ENCODE results near the gene ACKR3.
A peak's percentile ranks its signal among the peaks of the same experiment; 100 is the strongest.

ACKR3 gene

GRCh38 chr2:236614551-236614950, 44.9 kb downstream of the ACKR3 start:
- DNase-seq: no peak

GRCh38 chr2:236616031-236616430, 46.4 kb downstream of the ACKR3 start:
- DNase-seq: no peak

GRCh38 chr2:236616624-236617023, 47.0 kb downstream of the ACKR3 start:
- no peak for DNase-seq

- no peak for DNase-seq
Observed at GRCh38 chr2:236617221-236617737, 47.7 kb downstream of the ACKR3 start.

GRCh38 chr2:236617796-236618195, 48.2 kb downstream of the ACKR3 start:
- DNase-seq: no peak

- DNase-seq: no peak
Observed at GRCh38 chr2:236618370-236618769, 48.7 kb downstream of the ACKR3 start.

- no peak for DNase-seq
Observed at GRCh38 chr2:236619910-236620612, 50.4 kb downstream of the ACKR3 start.

- no peak for DNase-seq
Observed at GRCh38 chr2:236621786-236622185, 52.2 kb downstream of the ACKR3 start.

- no peak for DNase-seq
Observed at GRCh38 chr2:236622201-236622600, 52.6 kb downstream of the ACKR3 start.

- DNase-seq: no peak
Observed at GRCh38 chr2:236622660-236623059, 53.0 kb downstream of the ACKR3 start.

- no peak for DNase-seq
Observed at GRCh38 chr2:236623816-236624215, 54.2 kb downstream of the ACKR3 start.

- DNase-seq: no peak
Observed at GRCh38 chr2:236625156-236625690, 55.6 kb downstream of the ACKR3 start.

GRCh38 chr2:236626391-236627150, 56.9 kb downstream of the ACKR3 start:
- DNase-seq: peak in 1 of 2 donors; percentile 14

- no peak for DNase-seq
Observed at GRCh38 chr2:236627193-236627592, 57.6 kb downstream of the ACKR3 start.

- no peak for DNase-seq
Observed at GRCh38 chr2:236627841-236628240, 58.2 kb downstream of the ACKR3 start.

GRCh38 chr2:236628256-236628901, 58.8 kb downstream of the ACKR3 start:
- DNase-seq: no peak

GRCh38 chr2:236628981-236629605, 59.5 kb downstream of the ACKR3 start:
- DNase-seq: no peak

- no peak for DNase-seq
Observed at GRCh38 chr2:236629961-236630872, 60.6 kb downstream of the ACKR3 start.

- DNase-seq: no peak
Observed at GRCh38 chr2:236631281-236631855, 61.7 kb downstream of the ACKR3 start.

- no peak for DNase-seq
Observed at GRCh38 chr2:236631856-236632291, 62.2 kb downstream of the ACKR3 start.
